H9 (cell line): ENCODE results near the gene ITPRIPL2. TPM values are rescaled to one million over a fixed set of nuclear protein-coding genes. Genes with fewer than 3 reads are reported as not detected.

Source experiments
- DNase-seq: peaks from one replicate; pipeline ENCODE4 v3.0.0-alpha.2; 2017
- H2AFZ ChIP-seq: one replicate; pipeline ENCODE4 v1.6.1; 2013; ENCODE audit warnings: mild to moderate bottlenecking, low read length, control low read depth, moderate library complexity
- H2AK5ac ChIP-seq: 2 replicates; pipeline ENCODE4 v1.6.1; 2013; ENCODE audit warnings: low read length, control low read depth, mixed read lengths; ENCODE audit not compliant: insufficient read length
- H2BK120ac ChIP-seq: one replicate; pipeline ENCODE4 v1.6.1; 2013; ENCODE audit warnings: low read depth, mild to moderate bottlenecking, low read length, control low read depth, inconsistent platforms; ENCODE audit not compliant: poor library complexity, severe bottlenecking
- H2BK12ac ChIP-seq: 2 replicates; pipeline ENCODE4 v1.6.1; 2013; ENCODE audit warnings: low read length, control low read depth, mixed read lengths, low read depth; ENCODE audit not compliant: insufficient read length
- H2BK15ac ChIP-seq: 2 replicates; pipeline ENCODE4 v1.6.1; 2013; ENCODE audit warnings: low read depth, low read length, control low read depth
- H2BK20ac ChIP-seq: one replicate; pipeline ENCODE4 v1.6.1; 2013; ENCODE audit warnings: low read depth, mild to moderate bottlenecking, low read length, control low read depth, inconsistent platforms; ENCODE audit not compliant: poor library complexity, severe bottlenecking
- H2BK5ac ChIP-seq: 2 replicates; pipeline ENCODE4 v1.6.1; 2013; ENCODE audit warnings: low read length, control low read depth, mixed read lengths; ENCODE audit not compliant: insufficient read length
- H3K14ac ChIP-seq: 2 replicates; pipeline ENCODE4 v1.6.1; 2013; ENCODE audit warnings: low read length, control low read depth; ENCODE audit not compliant: insufficient read depth
- H3K18ac ChIP-seq: 2 replicates; pipeline ENCODE4 v1.6.1; 2013; ENCODE audit warnings: low read depth, mild to moderate bottlenecking, mixed read lengths, low read length, control low read depth; ENCODE audit not compliant: insufficient read length
- H3K23ac ChIP-seq: 2 replicates; pipeline ENCODE4 v1.6.1; 2013; ENCODE audit warnings: low read length, control low read depth, mixed read lengths, low read depth; ENCODE audit not compliant: insufficient read length
- H3K23me2 ChIP-seq: 2 replicates; pipeline ENCODE4 v1.6.1; 2013; ENCODE audit warnings: low read depth, mild to moderate bottlenecking, mixed read lengths, low read length, control low read depth; ENCODE audit not compliant: insufficient read length, poor library complexity, severe bottlenecking
- H3K27ac ChIP-seq: 2 replicates; pipeline ENCODE4 v1.5.1; 2013; ENCODE audit warnings: low read length, control low read depth, mixed read lengths, low read depth; ENCODE audit not compliant: insufficient read length
- H3K27me3 ChIP-seq: 2 replicates; pipeline ENCODE4 v1.6.1; 2013; ENCODE audit warnings: low read length, control low read depth, inconsistent platforms; ENCODE audit not compliant: insufficient read depth
- H3K4ac ChIP-seq: 2 replicates; pipeline ENCODE4 v1.6.1; 2013; ENCODE audit warnings: low read depth, mild to moderate bottlenecking, control low read depth, inconsistent platforms, low read length, moderate library complexity
- H3K4me1 ChIP-seq: 2 replicates; pipeline ENCODE4 v1.6.1; 2013; ENCODE audit warnings: low read length, control low read depth, inconsistent platforms; ENCODE audit not compliant: insufficient read depth
- H3K4me2 ChIP-seq: 2 replicates; pipeline ENCODE4 v1.6.1; 2013; ENCODE audit warnings: low read length, control low read depth, mixed read lengths; ENCODE audit not compliant: insufficient read length, insufficient read depth
- H3K56ac ChIP-seq: 2 replicates; pipeline ENCODE4 v1.6.1; 2013; ENCODE audit warnings: low read depth, mild to moderate bottlenecking, mixed read lengths, low read length, control low read depth; ENCODE audit not compliant: insufficient read length
- H3K79me1 ChIP-seq: 2 replicates; pipeline ENCODE4 v1.6.1; 2013; ENCODE audit warnings: low read depth, mild to moderate bottlenecking, moderate library complexity, low read length, control low read depth, inconsistent platforms; ENCODE audit not compliant: insufficient read depth, poor library complexity, severe bottlenecking
- H3K79me2 ChIP-seq: 2 replicates; pipeline ENCODE4 v1.6.1; 2013; ENCODE audit warnings: low read length, control low read depth, inconsistent platforms; ENCODE audit not compliant: insufficient read depth
- H3K9ac ChIP-seq: 2 replicates; pipeline ENCODE4 v1.6.1; 2013; ENCODE audit warnings: low read length, control low read depth, mixed read lengths; ENCODE audit not compliant: insufficient read length; ENCODE audit errors: extremely low read depth
- H3K9me3 ChIP-seq: one replicate; pipeline ENCODE4 v1.6.1; 2013; ENCODE audit warnings: low read depth, low read length, inconsistent platforms; ENCODE audit not compliant: control insufficient read depth
- H3T11ph ChIP-seq: one replicate; pipeline ENCODE4 v1.6.1; 2013; ENCODE audit warnings: mild to moderate bottlenecking, low read length, control low read depth, inconsistent platforms
- H4K20me1 ChIP-seq: one replicate; pipeline ENCODE4 v1.6.1; 2013; ENCODE audit not compliant: control insufficient read depth, insufficient read length, insufficient read depth
- H4K5ac ChIP-seq: 2 replicates; pipeline ENCODE4 v1.6.1; 2013; ENCODE audit warnings: low read depth, mild to moderate bottlenecking, mixed read lengths, low read length, control low read depth; ENCODE audit not compliant: insufficient read length
- H4K8ac ChIP-seq: replicated peaks from 2 replicates; pipeline ENCODE4 v1.6.1; 2013; ENCODE audit warnings: low read length, control low read depth, mixed read lengths, low read depth; ENCODE audit not compliant: insufficient read length
- H4K91ac ChIP-seq: 2 replicates; pipeline ENCODE4 v1.6.1; 2013; ENCODE audit warnings: low read depth, mild to moderate bottlenecking, moderate library complexity, mixed read lengths, low read length, control low read depth; ENCODE audit not compliant: insufficient read length
- H3K27ac Mint-ChIP-seq, 3 experiments: 2 replicates in 2 of 3; 3 replicates in 1 of 3; pipeline ENCODE4 v1.8.0; 2020 to 2021; ENCODE audit warnings: mixed read lengths in 3 of 3, mild to moderate bottlenecking in 1 of 3, moderate library complexity in 1 of 3
- H3K27me3 Mint-ChIP-seq: 2 replicates; pipeline ENCODE4 v1.8.0; 2021; ENCODE audit warnings: low read depth, mild to moderate bottlenecking, moderate library complexity, mixed read lengths
- H3K36me3 Mint-ChIP-seq, 3 experiments: 2 replicates in 2 of 3; 3 replicates in 1 of 3; pipeline ENCODE4 v1.8.0; 2020 to 2021; ENCODE audit warnings: low read depth in 3 of 3, mixed read lengths in 3 of 3; ENCODE audit not compliant: insufficient read depth in 1 of 3
- H3K4me1 Mint-ChIP-seq, 2 experiments: 2 replicates each; pipeline ENCODE4 v1.8.0; 2020; ENCODE audit warnings: mixed read lengths in 2 of 2
- H3K4me3 Mint-ChIP-seq, 2 experiments: 2 replicates in 1 of 2; 3 replicates in 1 of 2; pipeline ENCODE4 v1.8.0; 2020 to 2021; ENCODE audit warnings: mild to moderate bottlenecking in 2 of 2, mixed read lengths in 2 of 2, moderate library complexity in 1 of 2
- H3K9me3 Mint-ChIP-seq, 2 experiments: 2 replicates in 1 of 2; 3 replicates in 1 of 2; pipeline ENCODE4 v1.8.0; 2020; ENCODE audit warnings: mild to moderate bottlenecking in 2 of 2, mixed read lengths in 2 of 2, moderate library complexity in 1 of 2
- CTCF ChIP-seq: fragments of 200-600 bp; sonication (generic); conservative IDR thresholded peaks from 3 replicates; pipeline ENCODE4 v1.8.0; 2021; ENCODE audit warnings: antibody characterized with exemption, mild to moderate bottlenecking
- WGBS: extraction: QIAGEN DNeasy Blood & Tissue Kit; methylation state at CpG from one replicate; pipeline ENCODE4 v1.1.7; 2013; ENCODE audit warnings: missing lambda C conversion rate, low lambda C conversion rate, mixed read lengths; ENCODE audit not compliant: insufficient read length; ENCODE audit errors: extremely low coverage; 5-methylcytosine and 5-hydroxymethylcytosine counted together
- long read RNA-seq: library from polyadenylated mRNA; unstranded; transcript quantifications from one replicate; pipeline ENCODE4 v2.0.0, GENCODE V29; 2020
- total RNA-seq: library from RNA; stranded (reverse); gene quantifications from 2 replicates; pipeline ENCODE4 v1.2.1, GENCODE V29; 2021

Gene ITPRIPL2
- 8.8 and 9.1 TPM in 2 replicates for total RNA-seq
- long read RNA-seq, full-length matches to known transcripts, result 3 of 3 reads
- long read RNA-seq, partial matches to known transcripts, result 0 of 3 reads
- long read RNA-seq, other reads (novel, unspliced or antisense), result 0 of 3 reads

GRCh38 chr16:19113577-19114358 lies at the start of gene ITPRIPL2:
Gene ITPRIPL2 (plus strand): TSS chr16:19113964. CDS start chr16:19114462, 498 bp downstream.
- H3K4me1 Mint-ChIP-seq, result peaks cover 17 to 22% of the 10 kb centered on the region in 2 experiments
- Histone ChIP-seq H3K9me3 (no peaks in the 10 kb centered on the region), H3K18ac (no peak within 1 kb of the TSS), H3K4me2 (peak within 1 kb of the TSS; percentile 45), H3K23me2 (peaks cover 10% of the 10 kb centered on the region), H2BK15ac (no peak within 1 kb of the TSS), H3K9ac (peak within 1 kb of the TSS; percentile 11), H3K23ac (no peak within 1 kb of the TSS), H3K4ac (no peak within 1 kb of the TSS), H4K20me1 (no peaks in the 10 kb centered on the region), H4K5ac (no peak within 1 kb of the TSS), H3K27ac (no peak within 1 kb of the TSS), H3K14ac (peak within 1 kb of the TSS; percentile 68), H3K79me2 (no peaks in the 10 kb centered on the region), H4K8ac (no peak within 1 kb of the TSS), H3K79me1 (no peaks in the 10 kb centered on the region), H2BK20ac (no peak within 1 kb of the TSS), H3K4me1 (peaks cover 6% of the 10 kb centered on the region), H2BK5ac (no peak within 1 kb of the TSS), H2AFZ (no peak within 1 kb of the TSS), H4K91ac (no peak within 1 kb of the TSS), H2BK12ac (no peak within 1 kb of the TSS), H3T11ph (no peak within 1 kb of the TSS), H2BK120ac (no peak within 1 kb of the TSS), H3K27me3 (peaks cover 3% of the 10 kb centered on the region; the same call in 1 of the 2 replicates), H2AK5ac (no peak within 1 kb of the TSS), H3K56ac (no peak within 1 kb of the TSS)
- H3K36me3 Mint-ChIP-seq, result peaks cover 0 to 3% (median 1%) of the 10 kb centered on the region in 3 experiments; a peak in 2 of 7 replicates
- peaks cover 51% of the 10 kb centered on the region for H3K27me3 Mint-ChIP-seq
- H3K9me3 Mint-ChIP-seq, result no peaks in the 10 kb centered on the region
- H3K27ac Mint-ChIP-seq, result peak within 1 kb of the TSS in 1 of 3 experiments; percentile 27; a peak in 1 of 7 replicates
- no peak for TF ChIP-seq CTCF
- H3K4me3 Mint-ChIP-seq, result peak within 1 kb of the TSS; percentile 66 to 73
- DNase-seq, result peak; percentile 56
- WGBS, result no CpG with 5 or more reads among the region's 74 CpGs
